HG02970 (cell line): ENCODE data around the gene BSCL2.
"Not testable (repeated sequence)": the region's sequence is repeated elsewhere in the genome, so short reads cannot be mapped to it uniquely, and the experiment has no call there.

Experiments
- ATAC-seq: cut with Tn5 transposase; IDR thresholded peaks from one replicate; pipeline ENCODE4 v1.9.1; 2021; ENCODE audit warnings: mild to moderate bottlenecking, moderate library complexity, moderate number of reproducible peaks; ENCODE audit not compliant: unreplicated experiment, low FRiP score

The BSCL2 gene

GRCh38 chr11:62665075-62665598 is 42.1 kb downstream of the BSCL2 start, which contains the start of the genes C11orf98 and CSKMT:
TSS of gene C11orf98 (minus strand) at chr11:62665210. CDS start at chr11:62665169, 41 bp downstream.
TSS of gene CSKMT (plus strand) at chr11:62665312. CDS start at chr11:62665880, 568 bp downstream.
- peak; percentile 65 for ATAC-seq

- ATAC-seq: peak; percentile 20
These were observed 42.7 kb downstream of the BSCL2 start for GRCh38 chr11:62664405-62665074.

GRCh38 chr11:62656796-62657429 is 50.3 kb downstream of the BSCL2 start:
- ATAC-seq: no peak

- ATAC-seq: no peak
These were observed 52.9 kb downstream of the BSCL2 start for GRCh38 chr11:62654297-62654696.

- ATAC-seq: peak; percentile 8
These were observed 54.8 kb downstream of the BSCL2 start for GRCh38 chr11:62652161-62653006.

GRCh38 chr11:62650283-62650682 is 56.9 kb downstream of the BSCL2 start:
- not testable (repeated sequence) for ATAC-seq

GRCh38 chr11:62649486-62649885 is 57.7 kb downstream of the BSCL2 start:
- ATAC-seq: no peak

GRCh38 chr11:62648967-62649364 is 58.3 kb downstream of the BSCL2 start:
- no peak for ATAC-seq

GRCh38 chr11:62648185-62648966 is 58.8 kb downstream of the BSCL2 start:
- ATAC-seq: no peak

- no peak for ATAC-seq
These were observed 59.6 kb downstream of the BSCL2 start for GRCh38 chr11:62647609-62648005.

GRCh38 chr11:62646825-62647608 is 60.2 kb downstream of the BSCL2 start:
- ATAC-seq: no peak

GRCh38 chr11:62645946-62646824 is 61.0 kb downstream of the BSCL2 start, which contains the start of gene GANAB:
TSS of gene GANAB (minus strand) at chr11:62646613. CDS start at chr11:62646599, 14 bp downstream.
- peak; percentile 82 for ATAC-seq

- peak; percentile 2 for ATAC-seq
These were observed 61.6 kb downstream of the BSCL2 start for GRCh38 chr11:62645671-62645945.

- ATAC-seq: no peak
These were observed 63.0 kb downstream of the BSCL2 start for GRCh38 chr11:62644220-62644619.
